ENCODE measurements around the gene PLCG1. TPM values are rescaled to one million over a fixed set of nuclear protein-coding genes. Genes with fewer than 3 reads are reported as not detected.
A peak's percentile ranks its signal among the peaks of the same experiment; 100 is the strongest.

PLCG1 gene
- total and polyA plus RNA-seq, 11 donors = 32.5 to 72.2 (median 52.8) TPM

DNA sequence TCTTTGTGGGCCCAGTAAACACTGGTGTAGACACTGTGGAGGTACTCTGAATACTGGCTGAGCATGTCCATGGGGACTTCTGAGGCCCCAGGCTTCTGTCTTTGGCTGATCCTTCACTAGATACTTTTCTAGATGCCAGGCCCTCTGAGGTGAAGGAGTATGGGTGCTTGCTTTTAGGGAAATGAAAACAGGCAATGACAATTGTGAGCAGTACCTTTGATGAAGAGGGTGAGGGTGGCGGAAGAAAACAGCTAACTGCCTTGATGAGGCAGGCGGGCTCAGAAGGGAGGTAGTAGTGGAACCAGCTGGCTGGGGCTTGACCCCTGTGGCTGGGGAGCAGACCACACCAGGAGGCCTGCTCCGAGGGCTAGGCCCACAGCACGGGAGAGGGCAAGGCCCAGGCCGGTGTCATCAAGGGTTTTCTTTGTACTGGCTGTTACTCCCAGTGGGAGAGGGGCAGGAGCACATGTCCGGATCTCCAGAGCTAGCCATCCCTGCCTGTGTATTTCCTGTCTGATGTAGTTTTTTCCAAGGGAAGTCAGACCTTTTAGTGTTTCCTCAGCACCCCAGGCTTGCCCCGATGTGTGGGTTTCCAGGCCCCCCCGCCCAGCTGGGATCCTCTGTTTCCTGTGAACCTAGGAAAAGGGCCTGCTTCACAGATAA is 3.9 kb downstream of the PLCG1 start:
- peaks cover 20 to 87% (median 75%) of the 10 kb centered on the region in 12 donors for H3K4me1 ChIP-seq
- H3K27ac ChIP-seq = peak overlapping the region; percentile 70 to 100 (median 98)
- peak; percentile 61 to 78 (median 69) for DNase-seq
- intact Hi-C loops (cut with DNase I) = no loop called here
- TF ChIP-seq, protein P1, sequence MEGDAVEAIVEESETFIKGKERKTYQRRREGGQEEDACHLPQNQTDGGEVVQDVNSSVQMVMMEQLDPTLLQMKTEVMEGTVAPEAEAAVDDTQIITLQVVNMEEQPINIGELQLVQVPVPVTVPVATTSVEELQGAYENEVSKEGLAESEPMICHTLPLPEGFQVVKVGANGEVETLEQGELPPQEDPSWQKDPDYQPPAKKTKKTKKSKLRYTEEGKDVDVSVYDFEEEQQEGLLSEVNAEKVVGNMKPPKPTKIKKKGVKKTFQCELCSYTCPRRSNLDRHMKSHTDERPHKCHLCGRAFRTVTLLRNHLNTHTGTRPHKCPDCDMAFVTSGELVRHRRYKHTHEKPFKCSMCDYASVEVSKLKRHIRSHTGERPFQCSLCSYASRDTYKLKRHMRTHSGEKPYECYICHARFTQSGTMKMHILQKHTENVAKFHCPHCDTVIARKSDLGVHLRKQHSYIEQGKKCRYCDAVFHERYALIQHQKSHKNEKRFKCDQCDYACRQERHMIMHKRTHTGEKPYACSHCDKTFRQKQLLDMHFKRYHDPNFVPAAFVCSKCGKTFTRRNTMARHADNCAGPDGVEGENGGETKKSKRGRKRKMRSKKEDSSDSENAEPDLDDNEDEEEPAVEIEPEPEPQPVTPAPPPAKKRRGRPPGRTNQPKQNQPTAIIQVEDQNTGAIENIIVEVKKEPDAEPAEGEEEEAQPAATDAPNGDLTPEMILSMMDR (IDR thresholded peaks at IDR 0.05) = no peak
- TF ChIP-seq POLR2A (IDR thresholded peaks at IDR 0.05) = peak in 1 of 2 donors; percentile 29
- H3K27me3 ChIP-seq = peaks cover 0 to 4% (median 0%) of the 10 kb centered on the region in 9 donors
- 34 to 51% (median 42%) methylated on average over 6 to 8 of the region's 8 CpGs for WGBS, 4 donors
- no peaks in the 10 kb centered on the region for H3K9me3 ChIP-seq
- H3K4me3 ChIP-seq = peak overlapping the region in 7 of 12 donors; percentile 5 to 100 (median 24)
- peaks cover 0 to 7% (median 0%) of the 10 kb centered on the region in 9 donors for H3K36me3 ChIP-seq
- peak; percentile 1 to 52 (median 4) for ATAC-seq

DNA sequence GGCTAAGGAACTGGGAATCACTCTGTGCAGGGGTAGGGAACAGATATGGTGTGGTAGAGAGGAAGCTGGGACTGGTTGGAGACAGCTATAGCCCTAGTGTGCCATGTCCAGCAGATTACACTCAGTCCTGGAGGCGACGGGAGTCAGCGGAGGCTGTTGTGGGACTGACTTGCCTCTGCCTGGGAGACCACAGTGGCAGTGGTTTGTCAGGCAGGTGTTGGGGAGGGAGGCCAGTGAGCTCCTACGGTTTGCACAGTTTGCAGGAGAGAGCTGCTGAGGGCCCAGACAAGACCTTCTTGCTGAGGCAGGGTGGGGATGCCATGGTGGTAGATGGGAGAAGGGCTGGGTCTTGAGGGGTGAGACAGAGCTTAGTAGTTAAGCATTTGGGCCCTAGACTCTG is 4.9 kb downstream of the PLCG1 start:
- Histone ChIP-seq H3K9me3 (no peaks in the 10 kb centered on the region), H3K36me3 (peaks cover 0 to 7% (median 0%) of the 10 kb centered on the region in 9 donors), H3K4me1 (peaks cover 22 to 94% (median 82%) of the 10 kb centered on the region in 12 donors), H3K27me3 (peaks cover 0 to 4% (median 0%) of the 10 kb centered on the region in 9 donors), H3K4me3 (peak overlapping the region in 1 of 12 donors; percentile 94), H3K27ac (peak overlapping the region in 11 of 12 donors; percentile 80 to 100 (median 98))
- WGBS, 4 donors = 49 to 70% (median 59%) methylated on average over 4 of the region's 4 CpGs
- TF ChIP-seq POLR2A (IDR thresholded peaks at IDR 0.05) = no peak
- TF ChIP-seq, protein P1 (IDR thresholded peaks at IDR 0.05) = no peak
- no peak for ATAC-seq
- intact Hi-C loops (cut with DNase I) = no loop called here
- DNase-seq = no peak

DNA sequence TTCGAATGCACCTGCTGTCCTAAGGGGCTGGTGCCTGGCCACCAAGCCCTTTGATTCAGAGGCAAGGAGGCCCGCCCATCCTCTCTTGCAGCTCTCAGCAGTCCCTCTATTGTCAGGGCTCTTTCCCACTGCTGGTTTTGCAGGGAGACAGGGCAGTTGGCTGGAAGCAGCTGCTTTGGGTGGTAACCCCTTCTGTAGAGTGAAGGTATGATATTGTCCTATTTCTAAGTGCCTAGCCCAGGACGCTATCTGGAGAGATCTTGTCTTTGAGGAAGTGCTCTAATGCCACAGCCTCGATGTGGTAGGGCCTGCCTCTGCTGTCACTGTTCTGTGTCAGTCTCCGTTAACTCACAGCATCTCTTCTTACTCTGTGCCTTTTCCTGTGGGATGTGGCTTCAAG is 5.6 kb downstream of the PLCG1 start:
- TF ChIP-seq, protein P1 (IDR thresholded peaks at IDR 0.05) = no peak
- TF ChIP-seq POLR2A (IDR thresholded peaks at IDR 0.05) = no peak
- peak overlapping the region; percentile 20 to 100 (median 96) for H3K27ac ChIP-seq
- intact Hi-C loops (cut with DNase I) = no loop called here

DNA sequence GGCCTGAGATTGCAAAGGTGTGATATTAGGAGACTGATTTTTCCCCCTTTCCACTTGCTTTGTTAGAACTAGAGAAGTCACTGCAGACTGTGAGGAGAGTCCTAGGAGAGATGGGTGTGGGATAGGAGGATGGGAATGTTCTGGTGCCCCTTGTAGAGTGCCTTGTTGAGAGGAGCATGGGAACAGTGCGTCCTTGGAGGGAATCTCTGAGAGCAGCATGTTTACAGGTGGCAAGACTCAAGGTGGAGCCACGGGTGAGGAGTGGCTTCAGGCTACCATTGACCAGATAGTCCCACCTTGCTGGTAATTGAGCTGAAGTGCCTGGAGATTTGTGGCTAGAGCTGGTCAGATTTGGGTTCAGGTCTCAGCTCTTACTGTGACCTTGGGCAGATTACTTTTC is 6.0 kb downstream of the PLCG1 start:
- intact Hi-C loops (cut with DNase I) = no loop called here
- H3K9me3 ChIP-seq = no peaks in the 10 kb centered on the region
- no peaks in the 10 kb centered on the region for H3K27me3 ChIP-seq
- ATAC-seq = no peak
- TF ChIP-seq POLR2A (IDR thresholded peaks at IDR 0.05) = no peak
- TF ChIP-seq, protein P1 (IDR thresholded peaks at IDR 0.05) = no peak
- H3K27ac ChIP-seq = peak overlapping the region in 11 of 12 donors; percentile 20 to 100 (median 96)
- WGBS, 4 donors = 41 to 73% (median 68%) methylated on average over 2 of the region's 2 CpGs
- DNase-seq = no peak
- H3K36me3 ChIP-seq = peaks cover 0 to 7% (median 0%) of the 10 kb centered on the region in 9 donors
- H3K4me1 ChIP-seq = peaks cover 23 to 100% (median 93%) of the 10 kb centered on the region in 12 donors
- peak overlapping the region in 1 of 12 donors; percentile 4 for H3K4me3 ChIP-seq

More for the DNA sequence above, 5.6 kb downstream of the PLCG1 start:
- peaks cover 23 to 100% (median 89%) of the 10 kb centered on the region in 12 donors for H3K4me1 ChIP-seq
- H3K4me3 ChIP-seq = peak overlapping the region in 1 of 12 donors; percentile 4
- H3K9me3 ChIP-seq = no peaks in the 10 kb centered on the region
- H3K27me3 ChIP-seq = peaks cover 0 to under 1% (median 0%) of the 10 kb centered on the region in 9 donors
- H3K36me3 ChIP-seq = peaks cover 0 to 7% (median 0%) of the 10 kb centered on the region in 9 donors
- 43 to 51% (median 47%) methylated on average over 5 of the region's 5 CpGs for WGBS, 4 donors
- ATAC-seq (no peak), DNase-seq (no peak)
